ENCODE data around the gene PRDX1.

Gene PRDX1

DNA sequence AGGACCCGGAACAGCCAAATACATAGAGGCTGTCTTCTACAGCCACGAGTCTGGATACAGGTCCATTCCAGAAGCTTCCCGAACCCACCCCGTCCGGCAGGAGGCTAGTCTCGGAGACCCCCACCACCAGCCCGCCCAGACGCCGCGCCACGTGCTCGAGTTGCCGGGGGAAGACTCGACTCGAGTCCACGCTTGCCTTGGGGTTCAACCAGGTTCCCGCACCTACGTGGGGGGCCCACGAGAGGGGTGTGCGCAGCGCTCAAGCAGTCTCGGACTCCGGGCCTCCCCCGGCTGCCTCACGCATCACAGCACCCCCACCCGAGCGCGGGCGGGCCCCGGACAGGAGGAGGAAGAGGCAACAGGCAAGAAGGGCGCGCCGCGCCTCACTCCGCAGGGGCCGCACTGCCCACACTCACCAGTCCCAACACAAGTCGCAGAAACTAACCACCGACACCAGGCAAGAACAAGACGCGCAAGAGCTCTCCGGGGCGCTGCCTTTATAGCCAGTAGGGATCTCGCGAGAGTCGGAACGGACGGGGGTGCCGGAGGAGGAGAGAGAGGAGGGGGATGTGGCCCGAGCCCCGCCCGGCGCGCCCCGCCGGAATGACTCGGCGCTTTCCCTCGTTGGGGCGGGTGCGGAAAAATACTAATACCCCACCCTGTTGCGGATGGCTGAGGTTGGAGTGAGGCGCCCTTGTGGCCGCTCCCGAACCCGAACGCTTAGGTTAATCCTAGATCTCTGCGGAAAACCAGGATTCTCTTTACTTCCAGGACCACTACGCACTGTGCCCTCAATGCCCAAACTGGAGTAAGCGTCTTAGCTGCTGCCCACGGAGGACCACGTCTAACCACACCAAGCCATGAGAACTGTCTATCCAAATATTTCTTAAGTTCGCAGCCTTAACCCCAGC, at the start of gene PRDX1:
PRDX1 (minus strand) TSS at position 472 of the 911 bp plus-strand sequence. CDS start 2,841 bp downstream, outside the sequence.
- DNase-seq (ENCODE audit: low read depth, low spot score): peak; percentile 89

DNA sequence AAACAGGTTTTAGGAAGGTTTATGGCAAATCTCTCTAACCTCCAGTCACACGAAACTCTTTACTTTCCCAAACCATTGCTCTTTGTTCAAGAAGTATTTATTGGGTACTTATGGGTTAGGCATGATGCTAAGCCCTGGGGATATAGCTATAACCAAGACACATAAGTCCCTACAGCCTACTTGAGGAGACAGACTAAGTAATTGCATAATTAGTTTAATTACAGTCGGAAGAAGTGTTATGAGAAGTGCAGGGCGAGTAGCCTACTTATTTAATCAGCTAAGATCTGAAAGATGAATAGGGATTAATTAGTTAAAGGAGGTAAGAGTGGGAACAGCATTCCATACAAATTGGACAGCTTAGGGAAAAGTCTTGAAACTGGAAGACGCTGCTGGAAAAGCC, 48.9 kb upstream of the PRDX1 start:
- no peak for DNase-seq (ENCODE audit: low read depth, low spot score)

DNA sequence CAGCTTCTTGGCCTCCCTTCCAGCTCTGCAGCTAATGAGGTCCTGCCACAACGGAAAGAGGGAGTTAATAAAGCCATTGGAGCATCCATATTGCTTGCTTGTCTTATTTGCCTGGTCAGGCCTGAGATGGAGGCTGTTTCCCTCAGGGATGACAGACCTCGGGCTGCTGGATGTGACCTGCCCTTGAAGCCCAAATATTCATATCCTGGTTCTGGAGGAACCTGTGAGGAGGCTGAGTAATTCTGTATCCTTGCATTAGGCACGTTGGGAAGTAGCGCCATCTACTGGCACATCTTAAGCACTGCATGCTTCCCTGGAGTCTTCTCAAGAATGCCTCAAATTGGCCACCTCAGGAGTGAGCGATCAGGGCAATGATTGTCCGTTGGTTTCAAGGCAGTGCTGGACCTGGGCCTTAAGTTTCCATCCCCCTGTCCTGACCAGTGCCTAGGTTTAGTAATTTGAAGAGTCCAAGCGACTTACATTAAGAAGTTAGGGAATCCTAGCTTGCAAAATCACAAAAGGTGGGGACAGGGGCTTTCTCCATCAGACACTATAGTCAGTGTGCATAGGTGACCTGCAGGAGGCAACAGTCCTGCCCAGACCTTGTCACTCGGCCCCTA, 48.4 kb upstream of the PRDX1 start:
- peak; percentile 59 for DNase-seq (ENCODE audit: low read depth, low spot score)

DNA sequence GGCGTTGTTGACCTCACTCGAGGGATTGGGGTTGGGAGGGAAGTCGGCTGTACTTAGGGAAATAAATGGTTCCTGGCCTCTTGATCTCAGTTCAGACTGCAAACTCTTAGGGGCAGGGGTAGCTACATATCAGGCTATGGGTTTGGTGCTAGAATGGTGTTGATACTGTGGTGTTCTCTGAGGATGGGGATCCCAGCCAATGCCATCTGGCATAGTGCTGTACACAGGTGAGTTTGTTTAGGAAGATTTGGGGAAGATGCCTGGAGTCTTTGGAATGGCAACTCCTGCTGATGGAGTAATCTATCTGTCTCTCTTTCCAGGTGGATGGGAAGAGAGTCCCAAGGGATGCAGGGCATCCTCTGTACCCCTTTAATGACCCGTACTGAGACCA, 47.9 kb upstream of the PRDX1 start:
- DNase-seq (ENCODE audit: low read depth, low spot score): no peak

DNA sequence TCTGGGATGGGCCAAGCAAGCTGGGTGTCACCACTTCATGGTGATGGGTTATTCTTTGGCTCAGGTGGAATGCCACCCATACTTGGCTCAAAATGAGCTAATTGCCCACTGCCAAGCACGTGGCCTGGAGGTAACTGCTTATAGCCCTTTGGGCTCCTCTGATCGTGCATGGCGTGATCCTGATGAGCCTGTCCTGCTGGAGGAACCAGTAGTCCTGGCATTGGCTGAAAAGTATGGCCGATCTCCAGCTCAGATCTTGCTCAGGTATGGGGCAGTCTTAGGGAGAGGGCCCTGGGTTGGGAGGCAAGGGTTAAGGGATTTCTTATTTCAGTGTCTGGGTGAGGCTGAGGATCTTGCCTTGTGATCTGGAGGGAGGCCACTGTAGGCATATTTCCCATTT, 46.7 kb upstream of the PRDX1 start:
- DNase-seq (ENCODE audit: low read depth, low spot score): no peak

DNA sequence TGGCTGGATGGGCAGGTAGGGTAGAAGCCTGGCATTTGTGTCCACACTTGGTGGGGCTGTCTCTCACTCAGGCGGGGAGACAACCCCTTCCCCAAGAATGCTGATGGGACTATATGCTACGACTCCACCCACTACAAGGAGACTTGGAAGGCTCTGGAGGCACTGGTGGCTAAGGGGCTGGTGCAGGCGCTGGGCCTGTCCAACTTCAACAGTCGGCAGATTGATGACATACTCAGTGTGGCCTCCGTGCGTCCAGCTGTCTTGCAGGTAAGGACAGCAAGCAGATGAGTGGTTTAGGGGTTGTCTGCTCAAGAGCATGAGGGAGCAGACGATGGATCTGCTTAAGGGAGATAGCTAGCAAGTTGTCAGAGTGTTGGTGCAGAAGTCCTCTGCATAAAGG, 46.2 kb upstream of the PRDX1 start:
- DNase-seq (ENCODE audit: low read depth, low spot score): no peak

DNA sequence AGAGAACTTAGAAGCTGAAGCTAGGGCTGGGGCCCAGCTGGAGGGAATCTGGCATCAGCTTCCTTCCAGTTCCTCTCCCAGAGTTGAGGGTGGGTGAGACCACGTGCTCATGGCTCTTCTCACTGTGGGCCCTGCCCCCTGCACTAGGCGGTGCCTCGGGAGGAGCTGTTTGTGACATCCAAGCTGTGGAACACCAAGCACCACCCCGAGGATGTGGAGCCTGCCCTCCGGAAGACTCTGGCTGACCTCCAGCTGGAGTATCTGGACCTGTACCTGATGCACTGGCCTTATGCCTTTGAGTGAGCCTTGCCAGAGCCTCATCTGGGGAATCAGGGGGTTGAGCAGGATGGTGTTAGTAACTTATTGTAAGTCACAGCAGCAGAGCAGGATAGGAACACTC, 45.0 kb upstream of the PRDX1 start:
- DNase-seq (ENCODE audit: low read depth, low spot score): no peak

DNA sequence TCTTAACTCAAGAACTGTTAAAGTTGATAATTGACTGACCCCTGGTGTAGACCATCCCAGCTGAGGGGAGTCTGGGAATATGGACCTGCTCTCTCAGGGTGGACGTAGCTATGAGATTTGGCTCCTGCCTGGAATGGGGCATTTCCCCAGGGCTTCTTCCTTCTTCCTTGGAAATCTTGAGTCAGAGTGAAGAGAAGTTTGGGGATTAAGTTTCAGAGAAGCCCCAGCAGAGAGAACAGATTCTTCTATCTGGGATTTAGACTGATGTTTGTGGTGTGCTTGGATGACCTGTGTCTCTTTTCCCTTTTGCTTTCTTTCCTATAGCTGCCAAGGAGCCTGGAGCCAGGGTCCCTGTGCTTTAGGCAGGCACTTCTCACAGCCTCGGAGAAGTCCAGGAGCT, 42.2 kb upstream of the PRDX1 start:
- no peak for DNase-seq (ENCODE audit: low read depth, low spot score)

DNA sequence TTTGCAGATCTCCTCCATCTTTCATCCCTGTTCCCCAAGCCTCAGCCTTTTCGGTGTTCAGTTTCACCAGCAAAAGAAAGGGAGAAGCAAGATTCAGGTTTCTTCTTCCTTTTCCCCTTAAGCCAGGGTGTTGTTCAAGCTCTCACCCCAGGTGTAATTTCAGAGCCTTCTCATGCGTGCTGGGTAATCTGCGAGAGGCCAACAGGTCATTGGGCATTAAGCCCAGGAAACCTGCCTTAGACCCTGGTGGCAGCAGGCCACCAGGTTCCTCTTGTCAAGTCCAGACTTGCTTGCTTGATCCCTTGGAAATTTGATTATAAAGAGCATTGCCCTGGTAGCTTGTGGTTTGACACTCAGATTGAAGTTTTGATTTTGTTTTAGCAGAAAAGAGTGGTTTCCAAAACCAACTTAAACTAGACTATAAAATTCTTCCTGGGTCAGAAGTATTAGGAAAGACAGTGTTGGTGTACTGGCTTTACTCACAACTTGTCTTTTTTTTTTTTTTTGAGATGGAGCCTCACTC, 35.8 kb upstream of the PRDX1 start:
- DNase-seq (ENCODE audit: low read depth, low spot score): no peak

DNA sequence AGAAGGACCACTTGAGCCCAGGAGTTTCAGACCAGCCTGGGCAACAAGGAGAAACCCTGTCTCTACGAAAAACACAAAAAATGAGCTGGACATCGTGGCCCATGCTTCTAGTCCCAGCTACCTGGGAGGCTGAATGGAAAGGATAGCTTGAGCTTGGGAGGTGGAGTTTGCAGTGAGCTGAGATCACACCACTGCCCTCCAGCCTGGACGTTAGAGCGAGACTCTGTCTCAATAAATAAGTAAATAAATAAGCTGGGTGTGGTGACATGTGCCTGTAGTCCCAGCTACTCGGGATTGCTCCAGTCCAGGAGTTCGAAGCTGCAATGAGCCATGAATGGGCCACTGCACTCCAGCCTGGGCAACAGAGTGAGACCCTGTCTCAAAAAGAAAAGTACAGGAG, 32.5 kb upstream of the PRDX1 start:
- DNase-seq (ENCODE audit: low read depth, low spot score): no peak

DNA sequence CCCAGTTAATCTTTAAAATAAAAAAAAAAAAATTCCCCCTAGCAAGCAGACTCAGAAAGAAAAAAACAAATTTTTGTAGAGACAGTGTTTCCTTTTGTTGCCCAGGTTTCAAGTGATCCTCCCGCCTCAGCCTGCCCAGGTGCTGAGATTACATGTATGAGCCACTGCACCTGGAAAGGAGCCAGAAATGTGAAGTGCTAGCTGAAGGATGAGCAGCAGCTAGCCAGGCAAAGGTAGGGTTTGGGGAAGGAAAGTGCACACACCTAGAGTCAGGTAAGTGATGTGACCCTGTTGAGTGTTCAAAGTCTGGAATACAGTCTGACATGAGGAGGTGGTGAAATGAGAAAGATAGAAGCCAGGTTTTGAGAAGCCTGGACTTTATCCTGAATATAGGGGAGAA, 30.6 kb upstream of the PRDX1 start:
- no peak for DNase-seq (ENCODE audit: low read depth, low spot score)

DNA sequence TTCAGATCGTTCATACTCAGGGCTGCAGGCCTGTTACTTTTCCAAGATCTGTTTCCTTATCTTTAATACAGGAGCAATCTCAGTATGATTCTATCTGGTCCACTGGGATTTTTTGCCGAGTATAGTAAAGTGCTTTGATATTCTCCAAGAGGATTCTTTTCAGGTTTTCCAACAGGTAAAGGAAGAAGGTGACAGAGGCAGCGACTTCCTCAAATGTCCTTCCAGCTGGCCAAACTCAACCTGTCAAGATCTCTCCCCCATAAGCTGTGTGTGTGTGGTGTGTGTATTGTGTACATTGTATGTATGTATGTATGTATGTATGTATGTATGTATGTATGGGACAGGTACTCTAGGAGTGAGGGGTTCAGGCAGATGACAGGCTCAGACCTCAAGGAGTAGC, 30.0 kb upstream of the PRDX1 start:
- no peak for DNase-seq (ENCODE audit: low read depth, low spot score)

DNA sequence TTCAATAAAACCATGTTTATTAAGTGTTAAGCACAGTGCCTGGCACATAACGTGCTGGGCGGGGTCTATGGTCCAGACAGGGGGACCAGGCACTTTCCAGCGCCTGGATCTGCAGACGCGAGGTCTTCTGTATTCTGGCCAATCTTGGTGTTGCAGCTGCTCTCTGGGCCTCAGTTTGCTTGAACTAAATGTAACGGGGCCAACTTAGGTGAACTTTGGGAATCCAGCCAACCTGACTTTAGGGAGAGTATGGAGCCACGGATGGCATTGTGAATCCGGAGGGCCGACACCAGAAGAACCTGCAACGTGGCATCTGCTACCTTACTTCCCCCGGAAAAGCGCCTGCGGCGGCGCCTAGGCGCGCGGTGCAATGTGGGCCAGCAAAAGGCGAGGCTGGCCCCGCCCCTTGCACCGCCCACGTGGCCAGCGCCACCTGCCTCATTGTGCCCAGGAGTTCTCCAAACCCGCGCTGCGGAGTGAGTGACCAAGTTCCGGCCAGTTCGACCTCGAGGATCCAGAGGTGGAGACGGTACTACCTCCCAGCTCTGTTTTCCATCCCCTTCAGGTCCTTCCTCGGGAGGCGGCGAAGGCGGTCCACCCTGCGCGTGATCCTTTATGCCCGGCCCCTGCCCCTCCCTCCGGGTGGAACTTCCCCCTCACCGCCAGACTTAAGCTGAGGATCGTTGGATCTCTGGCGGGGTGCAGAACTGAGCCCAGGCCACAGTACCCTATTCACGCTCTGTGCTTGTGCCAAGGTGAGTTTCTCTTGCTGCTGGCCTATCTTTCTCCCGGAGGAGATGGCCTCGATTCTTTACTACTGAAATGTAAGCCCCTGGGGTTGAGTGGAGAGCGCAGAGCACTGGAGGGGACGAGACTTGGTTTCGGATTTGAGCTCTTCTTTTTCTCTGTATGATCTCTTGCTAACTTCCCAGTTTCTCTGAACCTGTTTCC, 29.0 kb upstream of the PRDX1 start, which contains the start of gene AKR1A1:
AKR1A1 (plus strand) TSS at position 426 of the 951 bp plus-strand sequence. CDS start 10,969 bp downstream, outside the sequence.
- peak; percentile 72 for DNase-seq (ENCODE audit: low read depth, low spot score)

DNA sequence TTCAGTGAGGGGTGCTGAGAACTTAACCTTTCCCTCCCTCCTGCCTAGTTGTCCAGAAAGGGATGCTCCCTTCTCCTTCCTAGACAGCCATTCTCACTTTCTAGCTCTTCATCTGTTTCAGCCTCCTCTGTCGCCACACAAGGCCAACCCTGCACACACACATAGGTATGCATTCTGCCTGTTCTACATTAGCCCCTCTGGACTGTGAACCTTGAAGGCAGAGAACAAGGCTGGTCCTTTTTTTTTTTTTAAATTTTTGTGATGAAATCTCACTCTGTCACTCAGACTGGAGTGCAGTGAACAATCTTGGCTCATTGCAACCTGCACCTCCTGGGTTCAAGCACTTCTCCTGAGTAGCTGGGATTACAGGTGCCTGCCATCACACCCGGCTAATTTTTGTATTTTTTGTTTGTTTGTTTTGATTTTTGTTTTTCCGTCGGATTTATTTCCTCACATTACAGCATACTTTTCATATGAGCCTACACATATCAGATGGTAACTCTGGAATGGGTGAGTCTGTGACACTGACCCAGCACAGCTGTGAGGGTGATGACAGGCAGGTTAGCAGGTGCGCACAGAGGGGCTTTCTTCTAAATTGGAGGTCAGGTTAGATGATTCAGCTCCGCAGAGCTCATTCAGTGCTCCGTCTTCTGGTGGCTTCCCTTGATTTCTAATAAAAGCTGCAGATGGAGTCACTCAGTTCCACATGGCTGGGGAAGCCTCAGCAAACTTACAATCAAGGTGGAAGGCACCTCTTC, 24.0 kb upstream of the PRDX1 start:
- DNase-seq (ENCODE audit: low read depth, low spot score): no peak

DNA sequence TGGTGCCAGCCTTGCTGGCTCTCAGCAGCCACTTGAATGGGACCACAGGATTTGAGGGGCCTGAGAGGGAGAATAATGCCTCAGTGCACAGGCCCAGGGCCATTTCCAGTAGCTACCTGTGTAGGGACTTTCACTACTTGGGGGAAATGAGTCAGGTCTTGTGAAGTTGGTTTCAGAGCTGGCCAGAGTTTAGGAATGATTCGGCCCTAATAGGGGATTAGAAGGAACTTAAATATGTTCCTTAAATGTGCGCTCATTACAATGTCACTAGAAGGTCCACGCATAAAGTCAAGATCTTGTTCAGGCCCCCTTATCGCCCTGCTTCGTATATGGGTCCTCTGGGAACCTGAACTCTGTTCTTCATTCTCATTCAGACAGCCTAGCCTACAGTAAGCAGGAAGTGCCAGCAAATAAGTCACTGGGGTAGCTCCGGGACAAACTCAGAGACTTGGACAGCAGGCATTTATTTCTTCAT, 23.4 kb upstream of the PRDX1 start:
- no peak for DNase-seq (ENCODE audit: low read depth, low spot score)

DNA sequence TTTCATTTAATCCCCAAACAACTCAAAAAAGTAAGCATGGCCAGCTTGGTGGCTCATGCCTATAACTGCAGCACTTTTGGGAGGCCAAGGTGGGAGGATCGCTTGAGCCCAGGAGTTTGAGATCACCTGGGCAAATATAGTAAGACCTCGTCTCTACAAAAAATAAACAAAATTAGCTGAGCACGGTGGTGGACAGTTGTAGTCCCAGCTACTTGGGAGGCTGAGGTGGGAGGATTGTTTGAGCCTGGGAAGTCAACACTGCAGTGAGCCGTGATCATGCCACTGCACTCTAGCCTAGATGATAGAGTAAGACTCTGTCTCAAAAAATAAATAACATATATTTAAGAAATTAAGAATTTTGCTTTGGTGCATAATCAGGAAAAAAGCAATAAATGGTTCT, 22.8 kb upstream of the PRDX1 start:
- no peak for DNase-seq (ENCODE audit: low read depth, low spot score)

DNA sequence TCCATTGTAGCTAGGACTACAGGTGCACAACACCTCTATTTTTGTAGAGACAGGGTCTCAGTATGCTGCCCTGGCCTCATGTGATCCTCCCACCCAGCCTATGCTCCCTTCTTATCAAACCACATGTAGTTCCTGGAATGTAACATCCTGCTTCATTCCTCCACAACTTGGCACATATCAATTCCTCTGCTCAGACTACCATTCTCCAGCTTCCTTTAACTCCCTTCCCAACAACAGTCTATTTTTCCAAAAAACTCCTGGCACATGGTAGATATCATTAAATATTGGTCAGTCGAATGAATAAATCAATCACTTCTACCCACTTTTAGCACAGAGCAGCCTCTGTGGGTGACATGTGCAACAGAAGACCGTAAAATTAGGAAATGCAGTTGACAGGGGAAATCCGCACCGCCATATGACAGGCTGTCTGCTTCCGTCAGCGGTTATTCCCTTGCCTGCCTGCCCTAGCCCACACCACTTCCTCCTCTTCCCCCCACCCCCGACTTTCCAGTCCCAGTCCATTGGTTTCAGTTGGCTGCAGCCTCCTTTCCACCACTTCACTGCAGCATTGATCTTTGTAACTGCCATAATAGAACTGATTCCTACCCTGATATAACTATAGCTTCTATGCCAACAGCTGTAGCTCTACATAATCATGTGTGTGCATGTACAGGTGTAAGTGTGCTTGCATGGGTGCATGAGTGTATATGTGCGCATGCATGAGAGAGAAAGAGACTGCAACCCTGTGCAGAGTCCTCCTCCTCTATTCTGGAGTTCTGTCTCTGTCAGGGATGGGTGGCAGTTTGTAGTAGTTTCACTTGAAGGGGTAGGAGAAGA, 22.1 kb upstream of the PRDX1 start:
- DNase-seq (ENCODE audit: low read depth, low spot score): no peak

DNA sequence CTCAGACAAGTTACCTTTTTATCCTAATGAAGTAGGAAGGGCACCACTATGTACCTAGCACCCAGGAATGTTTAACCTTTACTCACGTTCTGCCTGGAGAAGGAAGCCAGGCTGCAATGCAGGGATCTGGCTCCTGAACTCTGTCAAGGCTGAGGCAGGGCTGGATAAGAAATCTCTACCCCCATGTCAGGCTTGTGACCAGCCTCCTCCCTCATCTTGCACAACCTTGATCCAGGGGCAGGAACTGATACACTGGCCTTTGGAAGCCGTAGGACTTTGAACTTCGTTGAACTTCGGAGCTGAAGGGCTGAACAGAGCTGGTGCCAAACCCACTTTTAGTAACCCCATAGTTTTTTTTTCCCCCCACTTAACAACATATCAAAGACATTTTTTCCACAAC, 20.9 kb upstream of the PRDX1 start:
- no peak for DNase-seq (ENCODE audit: low read depth, low spot score)

DNA sequence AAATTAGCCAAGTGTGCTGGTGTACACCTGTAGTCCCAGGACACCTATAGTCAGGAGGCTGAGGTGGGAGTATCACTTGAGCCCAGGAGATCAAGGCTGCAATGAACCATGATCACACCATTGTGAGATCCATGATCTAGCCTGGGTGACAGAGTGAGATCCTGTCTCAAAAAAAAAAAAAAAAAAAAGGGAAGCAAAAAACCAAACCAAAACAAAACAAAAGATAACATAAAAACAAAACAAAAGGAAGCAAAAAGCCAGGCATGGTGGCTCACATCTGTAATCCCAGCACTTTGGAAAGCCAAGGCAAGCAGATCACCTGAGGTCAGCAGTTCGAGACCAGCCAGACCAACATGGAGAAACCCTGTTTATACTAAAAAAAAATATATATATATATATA, 19.5 kb upstream of the PRDX1 start:
- no peak for DNase-seq (ENCODE audit: low read depth, low spot score)

DNA sequence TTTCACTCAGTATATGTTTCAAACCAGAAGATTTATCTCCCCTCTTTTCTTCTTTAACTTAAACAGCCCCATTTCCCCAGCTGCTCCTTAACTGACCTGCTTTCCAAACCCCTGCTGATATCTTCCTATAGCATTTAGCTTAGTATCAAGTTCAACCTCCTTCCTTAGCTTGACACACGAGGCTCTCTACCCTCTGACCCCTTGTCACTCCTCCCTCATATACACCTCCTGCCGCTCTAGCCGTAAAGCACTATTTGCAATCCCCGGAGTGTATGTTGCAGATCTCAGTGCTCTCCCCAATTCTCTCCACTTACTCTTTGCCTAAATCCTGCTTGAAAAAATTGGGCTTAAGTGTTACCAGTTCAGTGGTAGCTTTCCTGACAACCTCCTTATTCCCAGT, 15.2 kb upstream of the PRDX1 start:
- DNase-seq (ENCODE audit: low read depth, low spot score): no peak
